ENCODE measurements around the gene TRIOBP.
"Not testable (repeated sequence)": the region's sequence is repeated elsewhere in the genome, so short reads cannot be mapped to it uniquely, and the experiment has no call there.

Gene TRIOBP

GRCh38 chr22:37692627-37693285 is 4.1 kb upstream of the TRIOBP start:
- no peaks in the 10 kb centered on the region for H3K9me3 Mint-ChIP-seq
- ATAC-seq (ENCODE audit: low read depth) (no peak), DNase-seq (ENCODE audit: low spot score in 2 of 2) (no peak)
- H3K27me3 Mint-ChIP-seq, result no peaks in the 10 kb centered on the region
- H3K36me3 Mint-ChIP-seq, result peaks cover 20% of the 10 kb centered on the region
- H3K4me3 Mint-ChIP-seq, result no peak overlapping the region
- H3K27ac Mint-ChIP-seq, result no peak overlapping the region
- peaks cover 19% of the 10 kb centered on the region for H3K4me1 Mint-ChIP-seq

- not testable (repeated sequence) for H3K27me3 Mint-ChIP-seq; DNase-seq (ENCODE audit: low spot score in 2 of 2); H3K27ac Mint-ChIP-seq; H3K9me3 Mint-ChIP-seq; H3K4me3 Mint-ChIP-seq; ATAC-seq (ENCODE audit: low read depth)
- peaks cover 12% of the 10 kb centered on the region for H3K36me3 Mint-ChIP-seq
- H3K4me1 Mint-ChIP-seq, result peaks cover 12% of the 10 kb centered on the region
Measured at GRCh38 chr22:37694131-37694530, 2.7 kb upstream of the TRIOBP start.

GRCh38 chr22:37696260-37696656 is 590 bp upstream of the TRIOBP start:
- H3K4me1 Mint-ChIP-seq, result peaks cover 12% of the 10 kb centered on the region
- not testable (repeated sequence) for H3K27ac Mint-ChIP-seq; ATAC-seq (ENCODE audit: low read depth); H3K36me3 Mint-ChIP-seq; H3K27me3 Mint-ChIP-seq; DNase-seq (ENCODE audit: low spot score in 2 of 2); H3K9me3 Mint-ChIP-seq
- peak overlapping the region; percentile 32 for H3K4me3 Mint-ChIP-seq

GRCh38 chr22:37697538-37697835 is 639 bp downstream of the TRIOBP start:
- no peaks in the 10 kb centered on the region for H3K9me3 Mint-ChIP-seq
- H3K27ac Mint-ChIP-seq, result no peak overlapping the region
- H3K27me3 Mint-ChIP-seq, result no peaks in the 10 kb centered on the region
- peaks cover 7% of the 10 kb centered on the region for H3K36me3 Mint-ChIP-seq
- no peak overlapping the region for H3K4me3 Mint-ChIP-seq
- DNase-seq (ENCODE audit: low spot score in 2 of 2), result no peak
- no peak for ATAC-seq (ENCODE audit: low read depth)
- H3K4me1 Mint-ChIP-seq, result peaks cover 12% of the 10 kb centered on the region

GRCh38 chr22:37701141-37701786 is 4.4 kb downstream of the TRIOBP start:
- Mint-ChIP-seq H3K9me3 (no peaks in the 10 kb centered on the region), H3K36me3 (peaks cover 13% of the 10 kb centered on the region), H3K4me3 (no peak overlapping the region), H3K4me1 (peaks cover 8% of the 10 kb centered on the region), H3K27me3 (no peaks in the 10 kb centered on the region), H3K27ac (no peak overlapping the region)
- no peak for DNase-seq (ENCODE audit: low spot score in 2 of 2)
- ATAC-seq (ENCODE audit: low read depth), result no peak

GRCh38 chr22:37703906-37704305 is 7.1 kb downstream of the TRIOBP start:
- Mint-ChIP-seq H3K27me3 (no peaks in the 10 kb centered on the region), H3K4me1 (no peaks in the 10 kb centered on the region), H3K36me3 (peaks cover 13% of the 10 kb centered on the region), H3K4me3 (no peak overlapping the region), H3K9me3 (no peaks in the 10 kb centered on the region), H3K27ac (no peak overlapping the region)
- DNase-seq (ENCODE audit: low spot score in 2 of 2), result no peak
- ATAC-seq (ENCODE audit: low read depth), result no peak

- ATAC-seq (ENCODE audit: low read depth), result no peak
- no peak for DNase-seq (ENCODE audit: low spot score in 2 of 2)
- Mint-ChIP-seq H3K27me3 (no peaks in the 10 kb centered on the region), H3K4me3 (no peak overlapping the region), H3K9me3 (no peaks in the 10 kb centered on the region), H3K36me3 (peaks cover 13% of the 10 kb centered on the region), H3K27ac (no peak overlapping the region), H3K4me1 (no peaks in the 10 kb centered on the region)
Measured at GRCh38 chr22:37704645-37705044, 7.8 kb downstream of the TRIOBP start.

GRCh38 chr22:37705205-37705604 is 8.4 kb downstream of the TRIOBP start:
- no peak for ATAC-seq (ENCODE audit: low read depth)

GRCh38 chr22:37708580-37709444 is 12.0 kb downstream of the TRIOBP start:
- Mint-ChIP-seq H3K36me3 (peaks cover 11% of the 10 kb centered on the region), H3K4me1 (no peaks in the 10 kb centered on the region), H3K27me3 (no peaks in the 10 kb centered on the region), H3K4me3 (no peak overlapping the region), H3K27ac (no peak overlapping the region), H3K9me3 (no peaks in the 10 kb centered on the region)
- no peak for ATAC-seq (ENCODE audit: low read depth)
- no peak for DNase-seq (ENCODE audit: low spot score in 2 of 2)

More at GRCh38 chr22:37705205-37705604, 8.4 kb downstream of the TRIOBP start:
- H3K27me3 Mint-ChIP-seq, result no peaks in the 10 kb centered on the region
- peaks cover 13% of the 10 kb centered on the region for H3K36me3 Mint-ChIP-seq
- H3K4me3 Mint-ChIP-seq, result no peak overlapping the region
- H3K4me1 Mint-ChIP-seq, result no peaks in the 10 kb centered on the region
- H3K27ac Mint-ChIP-seq, result no peak overlapping the region
- no peaks in the 10 kb centered on the region for H3K9me3 Mint-ChIP-seq
- DNase-seq (ENCODE audit: low spot score in 2 of 2), result no peak

GRCh38 chr22:37709445-37709765 is 12.6 kb downstream of the TRIOBP start:
- H3K27ac Mint-ChIP-seq, result no peak overlapping the region
- H3K9me3 Mint-ChIP-seq, result no peaks in the 10 kb centered on the region
- H3K36me3 Mint-ChIP-seq, result peaks cover 10% of the 10 kb centered on the region
- no peaks in the 10 kb centered on the region for H3K27me3 Mint-ChIP-seq
- no peak for DNase-seq (ENCODE audit: low spot score in 2 of 2)
- ATAC-seq (ENCODE audit: low read depth), result no peak
- H3K4me1 Mint-ChIP-seq, result no peaks in the 10 kb centered on the region
- no peak overlapping the region for H3K4me3 Mint-ChIP-seq

- no peak overlapping the region for H3K27ac Mint-ChIP-seq
- H3K27me3 Mint-ChIP-seq, result no peaks in the 10 kb centered on the region
- H3K4me3 Mint-ChIP-seq, result no peak overlapping the region
- no peaks in the 10 kb centered on the region for H3K4me1 Mint-ChIP-seq
- no peak for DNase-seq (ENCODE audit: low spot score in 2 of 2)
- no peaks in the 10 kb centered on the region for H3K9me3 Mint-ChIP-seq
- no peak for ATAC-seq (ENCODE audit: low read depth)
- H3K36me3 Mint-ChIP-seq, result peaks cover 7% of the 10 kb centered on the region
Measured at GRCh38 chr22:37710675-37711074, 13.8 kb downstream of the TRIOBP start.

GRCh38 chr22:37711490-37711889 is 14.6 kb downstream of the TRIOBP start:
- no peak for ATAC-seq (ENCODE audit: low read depth)
- Mint-ChIP-seq H3K4me3 (no peak overlapping the region), H3K36me3 (peaks cover 2% of the 10 kb centered on the region)

GRCh38 chr22:37713761-37714160 is 16.9 kb downstream of the TRIOBP start:
- no peak overlapping the region for H3K4me3 Mint-ChIP-seq
- H3K9me3 Mint-ChIP-seq, result no peaks in the 10 kb centered on the region
- H3K36me3 Mint-ChIP-seq, result peaks cover 8% of the 10 kb centered on the region
- H3K4me1 Mint-ChIP-seq, result no peaks in the 10 kb centered on the region
- ATAC-seq (ENCODE audit: low read depth) (no peak), DNase-seq (ENCODE audit: low spot score in 2 of 2) (no peak)
- no peaks in the 10 kb centered on the region for H3K27me3 Mint-ChIP-seq
- no peak overlapping the region for H3K27ac Mint-ChIP-seq

More at GRCh38 chr22:37711490-37711889, 14.6 kb downstream of the TRIOBP start:
- no peaks in the 10 kb centered on the region for H3K4me1 Mint-ChIP-seq
- no peak for DNase-seq (ENCODE audit: low spot score in 2 of 2)
- H3K27me3 Mint-ChIP-seq, result no peaks in the 10 kb centered on the region
- H3K9me3 Mint-ChIP-seq, result no peaks in the 10 kb centered on the region
- no peak overlapping the region for H3K27ac Mint-ChIP-seq

GRCh38 chr22:37714634-37715033 is 17.8 kb downstream of the TRIOBP start:
- ATAC-seq (ENCODE audit: low read depth), result no peak

More at GRCh38 chr22:37714634-37715033, 17.8 kb downstream of the TRIOBP start:
- H3K36me3 Mint-ChIP-seq, result peaks cover 8% of the 10 kb centered on the region
- no peaks in the 10 kb centered on the region for H3K4me1 Mint-ChIP-seq
- no peak overlapping the region for H3K4me3 Mint-ChIP-seq
- no peaks in the 10 kb centered on the region for H3K9me3 Mint-ChIP-seq
- DNase-seq (ENCODE audit: low spot score in 2 of 2), result no peak
- no peak overlapping the region for H3K27ac Mint-ChIP-seq
- H3K27me3 Mint-ChIP-seq, result no peaks in the 10 kb centered on the region

Measured in memory B cell (primary cell).